ENCODE results near the gene PTPMT1. TPM values are rescaled to one million over a fixed set of nuclear protein-coding genes. Genes with fewer than 3 reads are reported as not detected.
A peak's percentile ranks its signal among the peaks of the same experiment; 100 is the strongest.
"Not testable (repeated sequence)": the region's sequence is repeated elsewhere in the genome, so short reads cannot be mapped to it uniquely, and the experiment has no call there.

The PTPMT1 gene
- total RNA-seq, 1 experiment from 2014 or later = 108 TPM

DNA sequence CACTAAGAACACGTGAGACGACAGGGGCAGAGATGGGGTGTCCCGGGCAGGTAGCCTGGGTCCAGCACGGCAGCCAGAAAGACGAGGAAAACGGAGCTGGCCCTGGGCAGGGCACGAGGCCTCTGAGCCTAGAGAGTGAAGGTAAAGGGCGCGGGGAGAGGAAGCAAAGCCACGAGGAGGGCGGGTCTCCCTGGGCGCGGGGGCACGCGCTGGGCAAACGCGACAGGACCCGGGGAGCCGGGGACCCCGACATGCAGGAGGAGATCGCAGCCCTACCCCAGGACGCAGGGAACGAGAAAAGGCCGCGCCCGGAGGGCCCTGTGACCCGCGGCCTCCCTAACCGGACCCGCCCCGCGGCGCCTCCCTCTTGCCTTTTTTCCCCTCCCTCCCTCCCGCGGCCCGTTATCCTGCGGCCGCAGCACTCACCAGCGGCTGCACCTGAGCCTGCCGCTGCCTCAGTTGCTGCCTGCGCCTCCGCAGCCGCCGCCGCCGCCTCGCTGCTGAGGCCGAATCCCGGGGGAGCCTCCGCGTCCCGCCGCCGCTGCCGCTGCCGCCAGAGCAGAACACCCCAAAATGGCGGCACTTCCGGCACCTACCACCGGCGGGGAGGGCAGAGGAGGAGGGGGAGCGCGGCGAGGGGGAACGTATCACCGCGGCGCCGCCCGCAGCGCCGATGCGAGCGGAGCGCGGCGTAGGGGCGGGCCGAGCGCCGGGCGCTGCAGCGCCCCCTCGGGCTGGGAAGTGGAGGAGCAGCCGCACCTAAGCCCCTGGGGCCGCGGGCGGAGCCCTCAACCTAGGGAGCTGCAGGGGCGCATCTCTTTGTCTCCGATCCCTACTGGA lies 12.6 kb upstream of the PTPMT1 start, which contains the start of gene CELF1:
Gene CELF1, minus strand, starts transcription at position 567 of the 840 bp plus-strand sequence. CDS start 53,609 bp downstream, outside the sequence.
- CTCF ChIA-PET = interaction anchor here (0.6 to 1.3 kb wide), 15 partner anchors 9 to 1005 kb away, joined by 3 to 16 read pairs (median 4); partner anchors contain the start of genes KBTBD4, NDUFS3, PSMC3 and PTPMT1
- BruUV-seq (replicated peaks) = no TSS peak
- H3K4me1 ChIP-seq = peaks cover 6% of the 10 kb centered on the region; the same call in 1 of the 2 replicates
- no peaks in the 10 kb centered on the region for H3K27me3 ChIP-seq (replicated peaks; ENCODE audit: control insufficient read depth, insufficient read depth, low read length)
- Mint-ChIP-seq H3K4me3 (ENCODE audit: unreplicated experiment) (peak within 1 kb of the TSS; percentile 94), H3K9me3 (ENCODE audit: unreplicated experiment) (no peaks in the 10 kb centered on the region), H3K4me1 (ENCODE audit: low read depth, unreplicated experiment) (peaks cover 8% of the 10 kb centered on the region), H3K27me3 (ENCODE audit: insufficient read depth, unreplicated experiment) (no peaks in the 10 kb centered on the region), H3K36me3 (ENCODE audit: insufficient read depth, unreplicated experiment) (peaks cover 38% of the 10 kb centered on the region), H3K27ac (ENCODE audit: unreplicated experiment) (peak within 1 kb of the TSS; percentile 93)
- peak; percentile 92 to 95 for DNase-seq
- H3K4me3 ChIP-seq (ENCODE audit: low read depth, low read length) = peak within 1 kb of the TSS; percentile 96
- H3K36me3 ChIP-seq (ENCODE audit: control insufficient read depth, insufficient read depth, low read length) = no peaks in the 10 kb centered on the region
- POLR2A ChIA-PET = interaction anchor here (0.6 to 1.5 kb wide), 4 partner anchors 12 to 145 kb away, joined by 4 read pairs; no protein-coding TSS in a partner anchor
- H3K9me3 ChIP-seq = no peaks in the 10 kb centered on the region
- TF ChIP-seq CTCF (IDR thresholded peaks at IDR 0.05; ENCODE audit: insufficient read depth in 1 of 2, low read depth in 1 of 2, low read length in 1 of 2, severe bottlenecking in 1 of 2, unreplicated experiment in 1 of 2) = peak; percentile 74 to 91
- intact Hi-C loops (cut with micrococcal nuclease; ENCODE audit: unreplicated experiment) = loop anchor here (1.0 to 10.0 kb wide), 4 partner anchors 13 to 68 kb away; partner anchors contain the start of genes NDUFS3 and PTPMT1

GRCh38 chr11:47553406-47553743 lies 12.0 kb upstream of the PTPMT1 start:
- BruUV-seq (replicated peaks) = no TSS peak
- H3K4me3 ChIP-seq (ENCODE audit: low read depth, low read length) = peak overlapping the region; percentile 96
- no peaks in the 10 kb centered on the region for H3K36me3 ChIP-seq (ENCODE audit: control insufficient read depth, insufficient read depth, low read length)
- no peaks in the 10 kb centered on the region for H3K27me3 ChIP-seq (replicated peaks; ENCODE audit: control insufficient read depth, insufficient read depth, low read length)
- CTCF ChIA-PET = interaction anchor here (0.6 to 1.0 kb wide), 13 partner anchors 10 to 853 kb away, joined by 3 to 16 read pairs (median 4); partner anchors contain the start of genes KBTBD4, NDUFS3 and PTPMT1
- intact Hi-C loops (cut with micrococcal nuclease; ENCODE audit: unreplicated experiment) = loop anchor here (1.0 to 10.0 kb wide), 4 partner anchors 12 to 69 kb away; partner anchors contain the start of genes NDUFS3 and PTPMT1
- peaks cover 32% of the 10 kb centered on the region for H3K36me3 Mint-ChIP-seq (ENCODE audit: insufficient read depth, unreplicated experiment)
- no peak for TF ChIP-seq CTCF (IDR thresholded peaks at IDR 0.05; ENCODE audit: insufficient read depth in 1 of 2, low read depth in 1 of 2, low read length in 1 of 2, severe bottlenecking in 1 of 2, unreplicated experiment in 1 of 2)
- POLR2A ChIA-PET = interaction anchor here (0.6 to 0.7 kb wide), 2 partner anchors 21 to 146 kb away, joined by 4 read pairs; no protein-coding TSS in a partner anchor
- no peaks in the 10 kb centered on the region for H3K9me3 Mint-ChIP-seq (ENCODE audit: unreplicated experiment)
- no peak for DNase-seq
- peak overlapping the region; percentile 94 for H3K4me3 Mint-ChIP-seq (ENCODE audit: unreplicated experiment)
- H3K9me3 ChIP-seq = no peaks in the 10 kb centered on the region
- peaks cover 6% of the 10 kb centered on the region; the same call in 1 of the 2 replicates for H3K4me1 ChIP-seq
- peaks cover 8% of the 10 kb centered on the region for H3K4me1 Mint-ChIP-seq (ENCODE audit: low read depth, unreplicated experiment)
- peak overlapping the region; percentile 65 for H3K27ac Mint-ChIP-seq (ENCODE audit: unreplicated experiment)
- no peaks in the 10 kb centered on the region for H3K27me3 Mint-ChIP-seq (ENCODE audit: insufficient read depth, unreplicated experiment)

DNA sequence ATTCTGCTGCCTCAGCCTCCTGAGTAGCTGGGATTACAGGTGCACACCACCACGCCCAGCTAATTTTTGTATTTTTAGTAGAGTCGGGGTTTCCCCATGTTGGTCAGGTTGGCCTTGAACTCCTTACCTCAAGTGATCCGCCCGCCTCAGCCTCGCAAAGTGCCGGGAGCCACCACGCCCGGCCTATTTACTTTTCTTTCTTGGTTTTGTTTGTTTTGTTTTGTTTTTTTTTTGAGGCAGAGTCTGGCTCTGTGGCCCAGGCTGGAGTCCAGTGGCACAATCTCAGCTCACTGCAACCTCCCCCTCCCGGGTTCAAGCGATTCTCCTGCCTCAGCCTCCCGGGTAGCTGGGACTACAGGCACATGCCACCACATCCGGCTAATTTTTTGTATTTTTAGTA lies 8.4 kb upstream of the PTPMT1 start:
- H3K4me1 ChIP-seq; POLR2A ChIA-PET; H3K4me3 Mint-ChIP-seq (ENCODE audit: unreplicated experiment); H3K36me3 ChIP-seq (ENCODE audit: control insufficient read depth, insufficient read depth, low read length); DNase-seq; H3K27me3 ChIP-seq (replicated peaks; ENCODE audit: control insufficient read depth, insufficient read depth, low read length); H3K27me3 Mint-ChIP-seq (ENCODE audit: insufficient read depth, unreplicated experiment); H3K4me1 Mint-ChIP-seq (ENCODE audit: low read depth, unreplicated experiment); BruUV-seq (replicated peaks); H3K4me3 ChIP-seq (ENCODE audit: low read depth, low read length); CTCF ChIA-PET; H3K27ac Mint-ChIP-seq (ENCODE audit: unreplicated experiment); H3K9me3 Mint-ChIP-seq (ENCODE audit: unreplicated experiment); H3K9me3 ChIP-seq; H3K36me3 Mint-ChIP-seq (ENCODE audit: insufficient read depth, unreplicated experiment): not testable (repeated sequence)
- intact Hi-C loops (cut with micrococcal nuclease; ENCODE audit: unreplicated experiment) = loop anchor here (10.0 kb wide), 1 partner anchor 72 kb away; no protein-coding TSS in a partner anchor

Measured in Caco-2 (cell line).